OCI-LY3 (cell line): ENCODE measurements around the gene GPR31.
"Not testable (repeated sequence)": the region's sequence is repeated elsewhere in the genome, so short reads cannot be mapped to it uniquely, and the experiment has no call there.

Source experiments
- EZH2phosphoT487 ChIP-seq: fragments of 200-600 bp; shearing (Covaris generic); IDR thresholded peaks from 2 replicates; pipeline ENCODE4 v1.6.1; 2018; ENCODE audit warnings: antibody characterized with exemption, mixed run types, low read depth
- TF ChIP-seq, protein P1 (sequence below): fragments of 200-600, 300-600 bp; sonication (generic); IDR thresholded peaks from 2 replicates; pipeline ENCODE4 v1.5.1; 2014; ENCODE audit warnings: antibody characterized with exemption, low read length, low read depth

DNA sequence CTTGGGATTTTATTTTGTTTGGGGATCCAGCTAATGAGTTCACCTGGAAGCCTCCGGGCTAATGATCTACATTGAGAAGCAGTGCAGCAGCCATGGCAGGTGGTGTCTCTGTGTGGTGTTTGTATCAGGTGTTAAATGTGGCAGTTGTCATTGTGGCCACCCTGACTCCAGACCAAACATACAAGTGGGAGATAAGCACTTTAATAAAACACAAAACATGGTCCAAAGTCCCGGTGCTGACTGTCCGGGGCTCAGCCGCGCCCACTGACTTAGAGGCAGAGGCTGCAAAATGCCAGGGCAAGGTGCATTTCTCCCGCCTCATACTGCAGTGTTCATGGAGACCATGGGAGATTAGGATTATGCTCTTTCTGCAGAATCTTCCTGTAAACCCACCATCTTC lies 23.6 kb upstream of the GPR31 start:
- TF ChIP-seq, protein P1, sequence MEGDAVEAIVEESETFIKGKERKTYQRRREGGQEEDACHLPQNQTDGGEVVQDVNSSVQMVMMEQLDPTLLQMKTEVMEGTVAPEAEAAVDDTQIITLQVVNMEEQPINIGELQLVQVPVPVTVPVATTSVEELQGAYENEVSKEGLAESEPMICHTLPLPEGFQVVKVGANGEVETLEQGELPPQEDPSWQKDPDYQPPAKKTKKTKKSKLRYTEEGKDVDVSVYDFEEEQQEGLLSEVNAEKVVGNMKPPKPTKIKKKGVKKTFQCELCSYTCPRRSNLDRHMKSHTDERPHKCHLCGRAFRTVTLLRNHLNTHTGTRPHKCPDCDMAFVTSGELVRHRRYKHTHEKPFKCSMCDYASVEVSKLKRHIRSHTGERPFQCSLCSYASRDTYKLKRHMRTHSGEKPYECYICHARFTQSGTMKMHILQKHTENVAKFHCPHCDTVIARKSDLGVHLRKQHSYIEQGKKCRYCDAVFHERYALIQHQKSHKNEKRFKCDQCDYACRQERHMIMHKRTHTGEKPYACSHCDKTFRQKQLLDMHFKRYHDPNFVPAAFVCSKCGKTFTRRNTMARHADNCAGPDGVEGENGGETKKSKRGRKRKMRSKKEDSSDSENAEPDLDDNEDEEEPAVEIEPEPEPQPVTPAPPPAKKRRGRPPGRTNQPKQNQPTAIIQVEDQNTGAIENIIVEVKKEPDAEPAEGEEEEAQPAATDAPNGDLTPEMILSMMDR = not testable (repeated sequence)
- not testable (repeated sequence) for TF ChIP-seq EZH2phosphoT487
